IMR-90 (cell line): Measurements from ENCODE around the gene MAS1. TPM values are rescaled to one million over a fixed set of nuclear protein-coding genes. Genes with fewer than 3 reads are reported as not detected.

Experiments
- ATAC-seq: fragments of 200-7000 bp; cut with Tn5 transposase; 2 replicates; pipeline ENCODE4 v1.9.1; 2020; ENCODE audit warnings: low read depth, mild to moderate bottlenecking, moderate library complexity
- BruUV-seq: library from RNA; stranded (reverse); fragments of 400-500 nt; replicated peaks from 2 replicates; lab custom pipeline; 2021; lab: Mats Ljungman, UMichigan
- CTCF ChIA-PET: fragments of 300-600 bp; formaldehyde crosslinking; extraction: SDS; loops from one replicate; lab custom pipeline; 2021; ENCODE audit warnings: antibody characterized with exemption; lab: Yijun Ruan, JAX
- POLR2A ChIA-PET: fragments of 300-600 bp; sonication (Branson Sonifier 250); formaldehyde crosslinking; loops from one replicate; lab custom pipeline; 2022; ENCODE audit warnings: antibody characterized with exemption; ENCODE audit not compliant: unreplicated experiment; lab: Charles Lee
- DNase-seq: peaks from one replicate; pipeline ENCODE4 v3.0.0; 2013
- H2AFZ ChIP-seq: replicated peaks from 2 replicates; pipeline ENCODE3; 2013; ENCODE audit warnings: low read length, mild to moderate bottlenecking; ENCODE audit not compliant: poor library complexity
- H2AK5ac ChIP-seq: 2 replicates; pipeline ENCODE4 v1.6.1; 2013; ENCODE audit warnings: low read depth, low read length, inconsistent platforms
- H2AK9ac ChIP-seq: replicated peaks from 2 replicates; pipeline ENCODE3; 2013; ENCODE audit warnings: mild to moderate bottlenecking, low read depth, low read length, moderate library complexity; ENCODE audit not compliant: poor library complexity
- H2BK120ac ChIP-seq: 2 replicates; pipeline ENCODE4 v1.6.1; 2013; ENCODE audit warnings: low read depth, low read length, inconsistent platforms
- H2BK15ac ChIP-seq: 3 replicates; pipeline ENCODE4 v1.6.1; 2013; ENCODE audit warnings: low read depth, low read length, inconsistent platforms
- H2BK20ac ChIP-seq: 2 replicates; pipeline ENCODE4 v1.6.1; 2013; ENCODE audit warnings: low read depth, mild to moderate bottlenecking, inconsistent platforms, low read length, moderate library complexity
- H2BK5ac ChIP-seq: 2 replicates; pipeline ENCODE4 v1.6.1; 2013; ENCODE audit warnings: mild to moderate bottlenecking, low read depth, low read length, inconsistent platforms; ENCODE audit not compliant: poor library complexity, severe bottlenecking
- H3K14ac ChIP-seq: replicated peaks from 2 replicates; pipeline ENCODE4 v1.6.1; 2013; ENCODE audit warnings: low read depth, low read length, inconsistent platforms
- H3K18ac ChIP-seq: 2 replicates; pipeline ENCODE4 v1.6.1; 2013; ENCODE audit warnings: low read depth, low read length, control low read depth
- H3K23ac ChIP-seq: 2 replicates; pipeline ENCODE4 v1.6.1; 2013; ENCODE audit warnings: low read depth, low read length, inconsistent platforms
- H3K27ac ChIP-seq: 2 replicates; pipeline ENCODE4 v1.5.1; 2013; ENCODE audit warnings: mild to moderate bottlenecking, control low read depth, low read length; ENCODE audit not compliant: insufficient read depth
- H3K27me3 ChIP-seq: 2 replicates; pipeline ENCODE4 v1.6.1; 2013; ENCODE audit warnings: low read length; ENCODE audit not compliant: control insufficient read depth, insufficient read depth
- H3K36me3 ChIP-seq: 2 replicates; pipeline ENCODE4 v1.6.1; 2013; ENCODE audit warnings: low read length, mixed read lengths; ENCODE audit not compliant: control insufficient read depth, insufficient read depth
- H3K4ac ChIP-seq: 2 replicates; pipeline ENCODE4 v1.6.1; 2013; ENCODE audit warnings: low read depth, low read length, inconsistent platforms
- H3K4me1 ChIP-seq: 2 replicates; pipeline ENCODE4 v1.6.1; 2013; ENCODE audit warnings: low read length, mixed read lengths; ENCODE audit not compliant: control insufficient read depth, insufficient read depth
- H3K4me2 ChIP-seq: 2 replicates; pipeline ENCODE4 v1.6.1; 2013; ENCODE audit warnings: low read depth, mild to moderate bottlenecking, control low read depth, low read length, moderate library complexity
- H3K4me3 ChIP-seq: 2 replicates; pipeline ENCODE4 v1.5.1; 2013; ENCODE audit warnings: low read depth, mild to moderate bottlenecking, control low read depth, low read length, moderate library complexity; ENCODE audit not compliant: insufficient read depth
- H3K56ac ChIP-seq: 2 replicates; pipeline ENCODE4 v1.6.1; 2013; ENCODE audit warnings: low read length, inconsistent platforms; ENCODE audit not compliant: insufficient read depth; ENCODE audit errors: extremely low read depth
- H3K79me1 ChIP-seq, 2 experiments: 2 replicates each; pipeline ENCODE4 v1.6.1; 2013; ENCODE audit warnings: low read length in 2 of 2, inconsistent platforms in 1 of 2, low read depth in 1 of 2
- H3K9ac ChIP-seq: 2 replicates; pipeline ENCODE4 v1.6.1; 2013; ENCODE audit warnings: low read depth, low read length, control low read depth
- H3K9me1 ChIP-seq: 2 replicates; pipeline ENCODE4 v1.6.1; 2013; ENCODE audit warnings: low read length, inconsistent platforms; ENCODE audit not compliant: insufficient read depth
- H3K9me3 ChIP-seq: 2 replicates; pipeline ENCODE4 v1.6.1; 2013; ENCODE audit warnings: low read length; ENCODE audit not compliant: control insufficient read depth, insufficient read depth
- H4K20me1 ChIP-seq: 2 replicates; pipeline ENCODE4 v1.6.1; 2013; ENCODE audit warnings: low read length, inconsistent platforms; ENCODE audit not compliant: insufficient read depth
- H4K5ac ChIP-seq: 2 replicates; pipeline ENCODE4 v1.6.1; 2013; ENCODE audit warnings: mild to moderate bottlenecking, low read depth, low read length, control low read depth
- H4K8ac ChIP-seq, 2 experiments: 2 replicates each; pipeline ENCODE4 v1.6.1; 2013; ENCODE audit warnings: low read depth in 2 of 2, low read length in 2 of 2, control low read depth in 1 of 2, inconsistent platforms in 1 of 2
- H4K91ac ChIP-seq: 2 replicates; pipeline ENCODE4 v1.6.1; 2013; ENCODE audit warnings: low read depth, low read length, inconsistent platforms; ENCODE audit not compliant: insufficient read depth
- BHLHE40 ChIP-seq: fragments of 150-350 bp; IDR thresholded peaks from 2 replicates; pipeline ENCODE4 v1.6.1; 2016; ENCODE audit warnings: mild to moderate bottlenecking, low read depth, low read length
- CEBPB ChIP-seq: IDR thresholded peaks from 2 replicates; pipeline ENCODE4 v1.6.1; 2012; ENCODE audit warnings: low read depth, low read length, improper control_type of control experiment
- CHD1 ChIP-seq: IDR thresholded peaks from 2 replicates; pipeline ENCODE4 v1.6.1; 2012; ENCODE audit warnings: low read depth, low read length, improper control_type of control experiment
- ELK1 ChIP-seq: fragments of 150-350 bp; IDR thresholded peaks from 2 replicates; pipeline ENCODE4 v1.6.1; 2016; ENCODE audit warnings: low read depth, mild to moderate bottlenecking, low read length, moderate library complexity, borderline replicate concordance
- FOS ChIP-seq: fragments of 150-350 bp; IDR thresholded peaks from 2 replicates; pipeline ENCODE4 v1.6.1; 2016; ENCODE audit warnings: low read depth, low read length
- MAFK ChIP-seq: IDR thresholded peaks from 2 replicates; pipeline ENCODE4 v1.6.1; 2012; ENCODE audit warnings: low read depth, low read length, improper control_type of control experiment
- MAZ ChIP-seq: IDR thresholded peaks from 2 replicates; pipeline ENCODE4 v1.6.1; 2012; ENCODE audit warnings: low read depth, mild to moderate bottlenecking, low read length, improper control_type of control experiment, moderate library complexity, borderline replicate concordance
- MXI1 ChIP-seq: IDR thresholded peaks from 2 replicates; pipeline ENCODE4 v1.6.1; 2012; ENCODE audit warnings: low read depth, mild to moderate bottlenecking, low read length, moderate library complexity, borderline replicate concordance
- NFE2L2 ChIP-seq: fragments of 150-350 bp; IDR thresholded peaks from 2 replicates; pipeline ENCODE4 v1.6.1; 2016; ENCODE audit warnings: low read depth, mild to moderate bottlenecking, low read length
- POLR2A ChIP-seq: IDR thresholded peaks from 2 replicates; pipeline ENCODE4 v1.6.1; 2012; ENCODE audit warnings: mild to moderate bottlenecking, low read depth, low read length
- RAD21 ChIP-seq: IDR thresholded peaks from 2 replicates; pipeline ENCODE4 v1.6.1; 2012; ENCODE audit warnings: low read length, improper control_type of control experiment
- RCOR1 ChIP-seq: IDR thresholded peaks from 2 replicates; pipeline ENCODE4 v1.6.1; 2012; ENCODE audit warnings: mild to moderate bottlenecking, low read length, improper control_type of control experiment; ENCODE audit not compliant: insufficient replicate concordance
- RFX5 ChIP-seq: IDR thresholded peaks from 2 replicates; pipeline ENCODE4 v1.8.0; 2012; ENCODE audit warnings: low read depth, mild to moderate bottlenecking, low read length, moderate library complexity
- USF2 ChIP-seq: fragments of 150-350 bp; IDR thresholded peaks from 2 replicates; pipeline ENCODE4 v1.6.1; 2017; ENCODE audit warnings: mild to moderate bottlenecking, antibody characterized with exemption, low read length, low read depth
- WGBS, 2 experiments: methylation state at CpG; one replicate each; pipeline versions ENCODE4 v1.1.5 to v1.1.7; 2013; ENCODE audit warnings: missing lambda C conversion rate in 2 of 2; ENCODE audit not compliant: insufficient read length in 1 of 2; ENCODE audit errors: extremely low coverage in 2 of 2; 5-methylcytosine and 5-hydroxymethylcytosine counted together
- dilution Hi-C: fragments of 300-500 bp; cut with HindIII; formaldehyde crosslinking; loops from one replicate; pipeline ENCODE4 v1.14.3; 2018; ENCODE audit warnings: low sequenced_read_pairs; ENCODE audit not compliant: unreplicated experiment
- in situ Hi-C: fragments of 300-500 bp; cut with MboI; formaldehyde crosslinking; loops from 3 replicates; pipeline ENCODE4 v1.14.3; 2019; ENCODE audit warnings: low sequenced_read_pairs, inconsistent platforms, mixed read lengths
- intact Hi-C: fragments of 100-400 bp; cut with micrococcal nuclease; formaldehyde crosslinking; loops from 2 replicates; pipeline ENCODE4 v1.10.0; 2022
- polyA plus RNA-seq, 3 experiments: library from polyadenylated mRNA; depleted of rRNA; stranded (reverse); fragments of >200 nt; gene quantifications; 2 replicates each; pipeline ENCODE4 v1.2.3, GENCODE V29; 2012; ENCODE audit warnings: low replicate concordance in 1 of 3
- total RNA-seq: library from RNA; depleted of rRNA; stranded (reverse); fragments of >200 nt; gene quantifications from 2 replicates; pipeline ENCODE4 v1.2.3, GENCODE V29; 2012
- TF ChIP-seq, protein P1 (sequence below): conservative IDR thresholded peaks from 2 replicates; pipeline ENCODE4 v1.5.1; 2012; ENCODE audit warnings: mild to moderate bottlenecking, low read depth, low read length, improper control_type of control experiment

MAS1 gene
- total and polyA plus RNA-seq, 2 of the 4 experiments (the other 2 are of a cell fraction): under 0.01 TPM; not detected in 1

GRCh38 chr6:159858259-159858658 is 32.5 kb upstream of the MAS1 start:
- in situ Hi-C loops (loop anchor here (25.0 kb wide), 1 partner anchor 604 kb away; no protein-coding TSS in a partner anchor), intact Hi-C loops (no loop called here), dilution Hi-C loops (no loop called here)
- Histone ChIP-seq H4K8ac (no peak overlapping the region), H2AFZ (no peak overlapping the region), H4K91ac (no peak overlapping the region), H3K18ac (no peak overlapping the region), H3K4ac (no peak overlapping the region), H4K20me1 (no peaks in the 10 kb centered on the region), H3K4me2 (no peak overlapping the region), H3K14ac (no peak overlapping the region), H4K5ac (no peak overlapping the region), H3K9me1 (no peaks in the 10 kb centered on the region), H2BK5ac (no peak overlapping the region), H2BK20ac (no peak overlapping the region), H3K56ac (no peak overlapping the region), H3K79me1 (no peaks in the 10 kb centered on the region), H2AK5ac (no peak overlapping the region), H3K27ac (no peak overlapping the region), H3K27me3 (peaks cover 6% of the 10 kb centered on the region), H3K23ac (no peak overlapping the region), H3K9ac (no peak overlapping the region), H3K4me3 (no peak overlapping the region), H2BK15ac (no peak overlapping the region), H2AK9ac (no peak overlapping the region), H2BK120ac (no peak overlapping the region), H3K4me1 (no peaks in the 10 kb centered on the region), H3K36me3 (no peaks in the 10 kb centered on the region), H3K9me3 (no peaks in the 10 kb centered on the region)
- ChIA-PET POLR2A (no interaction called here), CTCF (interaction anchor here (0.5 to 1.1 kb wide), 2 partner anchors 81 to 597 kb away, joined by 3 read pairs; no protein-coding TSS in a partner anchor)
- DNase-seq (no peak), ATAC-seq (no peak)
- no TSS peak for BruUV-seq
- TF ChIP-seq RCOR1 (no peak), FOS (no peak), CEBPB (no peak), RAD21 (no peak), CHD1 (no peak), MXI1 (no peak), NFE2L2 (no peak), MAFK (no peak), USF2 (no peak), RFX5 (no peak), MAZ (no peak), ELK1 (no peak), BHLHE40 (no peak), POLR2A (no peak)
- TF ChIP-seq, protein P1, sequence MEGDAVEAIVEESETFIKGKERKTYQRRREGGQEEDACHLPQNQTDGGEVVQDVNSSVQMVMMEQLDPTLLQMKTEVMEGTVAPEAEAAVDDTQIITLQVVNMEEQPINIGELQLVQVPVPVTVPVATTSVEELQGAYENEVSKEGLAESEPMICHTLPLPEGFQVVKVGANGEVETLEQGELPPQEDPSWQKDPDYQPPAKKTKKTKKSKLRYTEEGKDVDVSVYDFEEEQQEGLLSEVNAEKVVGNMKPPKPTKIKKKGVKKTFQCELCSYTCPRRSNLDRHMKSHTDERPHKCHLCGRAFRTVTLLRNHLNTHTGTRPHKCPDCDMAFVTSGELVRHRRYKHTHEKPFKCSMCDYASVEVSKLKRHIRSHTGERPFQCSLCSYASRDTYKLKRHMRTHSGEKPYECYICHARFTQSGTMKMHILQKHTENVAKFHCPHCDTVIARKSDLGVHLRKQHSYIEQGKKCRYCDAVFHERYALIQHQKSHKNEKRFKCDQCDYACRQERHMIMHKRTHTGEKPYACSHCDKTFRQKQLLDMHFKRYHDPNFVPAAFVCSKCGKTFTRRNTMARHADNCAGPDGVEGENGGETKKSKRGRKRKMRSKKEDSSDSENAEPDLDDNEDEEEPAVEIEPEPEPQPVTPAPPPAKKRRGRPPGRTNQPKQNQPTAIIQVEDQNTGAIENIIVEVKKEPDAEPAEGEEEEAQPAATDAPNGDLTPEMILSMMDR: no peak
- WGBS, 2 experiments: no CpG with 5 or more reads among the region's 1 CpG
